Activated CD4-positive, alpha-beta T cell treated with anti-CD3 and anti-CD28 coated beads, Interleukin-2, amount 50 U/mL, for 1 hour (primary cell): Measurements from ENCODE around the gene EHHADH.
"Not testable (repeated sequence)": the region's sequence is repeated elsewhere in the genome, so short reads cannot be mapped to it uniquely, and the experiment has no call there.

ENCODE experiments used
- DNase-seq: peaks from one replicate; pipeline ENCODE4 v3.0.0-alpha.2; 2020

The EHHADH gene

GRCh38 chr3:185250653-185251052 is 3.2 kb downstream of the EHHADH start:
- DNase-seq = no peak

- DNase-seq = no peak
Measured at GRCh38 chr3:185250247-185250646, 3.6 kb downstream of the EHHADH start.

GRCh38 chr3:185242642-185243041 is 11.2 kb downstream of the EHHADH start:
- no peak for DNase-seq

- DNase-seq = no peak
Measured at GRCh38 chr3:185236969-185237368, 16.9 kb downstream of the EHHADH start.

GRCh38 chr3:185233328-185233727 is 20.5 kb downstream of the EHHADH start:
- DNase-seq = no peak

- not testable (repeated sequence) for DNase-seq
Measured at GRCh38 chr3:185226526-185226925, 27.3 kb downstream of the EHHADH start.

GRCh38 chr3:185225523-185225922 is 28.3 kb downstream of the EHHADH start:
- no peak for DNase-seq

- DNase-seq = no peak
Measured at GRCh38 chr3:185225080-185225479, 28.8 kb downstream of the EHHADH start.

- DNase-seq = no peak
Measured at GRCh38 chr3:185221203-185221602, 32.6 kb downstream of the EHHADH start.

- DNase-seq = no peak
Measured at GRCh38 chr3:185216607-185216958, 37.3 kb downstream of the EHHADH start.

- no peak for DNase-seq
Measured at GRCh38 chr3:185215873-185216606, 37.8 kb downstream of the EHHADH start.

GRCh38 chr3:185212559-185212958 is 41.3 kb downstream of the EHHADH start:
- no peak for DNase-seq

GRCh38 chr3:185212086-185212485 is 41.8 kb downstream of the EHHADH start:
- no peak for DNase-seq

- DNase-seq = no peak
Measured at GRCh38 chr3:185210621-185211142, 43.2 kb downstream of the EHHADH start.

- DNase-seq = no peak
Measured at GRCh38 chr3:185208823-185209222, 45.0 kb downstream of the EHHADH start.

GRCh38 chr3:185207931-185208746 is 45.7 kb downstream of the EHHADH start:
- DNase-seq = no peak

GRCh38 chr3:185207481-185207880 is 46.4 kb downstream of the EHHADH start:
- no peak for DNase-seq

- DNase-seq = no peak
Measured at GRCh38 chr3:185205865-185206264, 48.0 kb downstream of the EHHADH start.

- no peak for DNase-seq
Measured at GRCh38 chr3:185204894-185205293, 49.0 kb downstream of the EHHADH start.

- DNase-seq = no peak
Measured at GRCh38 chr3:185200639-185201038, 53.2 kb downstream of the EHHADH start.

- no peak for DNase-seq
Measured at GRCh38 chr3:185199671-185200070, 54.2 kb downstream of the EHHADH start.

- no peak for DNase-seq
Measured at GRCh38 chr3:185199206-185199605, 54.6 kb downstream of the EHHADH start.

GRCh38 chr3:185197068-185197467 is 56.8 kb downstream of the EHHADH start:
- DNase-seq = no peak

GRCh38 chr3:185195652-185196051 is 58.2 kb downstream of the EHHADH start:
- DNase-seq = no peak
